OCI-LY7 (cell line): ENCODE results near the gene IRF2. TPM values are rescaled to one million over a fixed set of nuclear protein-coding genes. Genes with fewer than 3 reads are reported as not detected.

Experiments
- BruUV-seq: library from RNA; stranded (reverse); fragments of 400-500 nt; replicated peaks from 2 replicates; lab custom pipeline; 2021; lab: Mats Ljungman, UMichigan
- CTCF ChIA-PET: fragments of 300-600 bp; sonication (Branson Sonifier 250); formaldehyde crosslinking; loops from one replicate; lab custom pipeline; 2022; ENCODE audit warnings: antibody characterized with exemption; ENCODE audit not compliant: unreplicated experiment; lab: Charles Lee
- POLR2A ChIA-PET: fragments of 300-600 bp; sonication (Branson Sonifier 250); formaldehyde crosslinking; loops from one replicate; lab custom pipeline; 2022; ENCODE audit warnings: antibody characterized with exemption; lab: Charles Lee
- DNase-seq: peaks from one replicate; pipeline ENCODE4 v3.0.0-alpha.2; 2015; ENCODE audit warnings: low spot score
- H2AFZ ChIP-seq: fragments of 200-600 bp; sonication (generic), shearing (Covaris generic); 2 replicates; pipeline ENCODE4 v1.6.1; 2014; ENCODE audit warnings: mild to moderate bottlenecking, antibody characterized with exemption, low read length, moderate library complexity
- H3K27ac ChIP-seq: fragments of 200-600 bp; sonication (generic); 2 replicates; pipeline ENCODE4 v1.5.1; 2014; ENCODE audit warnings: mixed run types, low read depth, mild to moderate bottlenecking, moderate library complexity, low read length, inconsistent platforms; ENCODE audit not compliant: poor library complexity, severe bottlenecking
- H3K36me3 ChIP-seq: fragments of 200-600 bp; sonication (generic); 2 replicates; pipeline ENCODE4 v1.6.1; 2014; ENCODE audit warnings: mild to moderate bottlenecking, antibody characterized with exemption, low read length, moderate library complexity, mixed read lengths; ENCODE audit not compliant: insufficient read depth
- H3K4me1 ChIP-seq: fragments of 200-600 bp; sonication (generic); 2 replicates; pipeline ENCODE4 v1.5.1; 2014; ENCODE audit warnings: mild to moderate bottlenecking, low read length; ENCODE audit not compliant: insufficient read depth, poor library complexity, severe bottlenecking
- H3K4me2 ChIP-seq: fragments of 200-600 bp; sonication (generic); 2 replicates; pipeline ENCODE4 v1.6.1; 2014; ENCODE audit warnings: mild to moderate bottlenecking, low read length
- H3K4me3 ChIP-seq: fragments of 200-600 bp; sonication (generic); 2 replicates; pipeline ENCODE4 v1.5.1; 2014; ENCODE audit warnings: mild to moderate bottlenecking, low read depth, low read length; ENCODE audit not compliant: poor library complexity, severe bottlenecking
- H3K79me2 ChIP-seq: fragments of 200-600 bp; sonication (generic); 2 replicates; pipeline ENCODE4 v1.6.1; 2016; ENCODE audit warnings: low read depth, mild to moderate bottlenecking, low read length, moderate library complexity, mixed read lengths; ENCODE audit not compliant: insufficient read depth
- H3K9me2 ChIP-seq: fragments of 200-600 bp; sonication (generic); 2 replicates; pipeline ENCODE4 v1.6.1; 2016; ENCODE audit warnings: mild to moderate bottlenecking, low read length, mixed read lengths; ENCODE audit not compliant: insufficient read depth
- H3K9me3 ChIP-seq: fragments of 200-600 bp; sonication (generic); 2 replicates; pipeline ENCODE4 v1.6.1; 2014; ENCODE audit warnings: mild to moderate bottlenecking, mixed run types, low read length, mixed read lengths
- H4K20me1 ChIP-seq: fragments of 200-600 bp; sonication (generic); 2 replicates; pipeline ENCODE4 v1.6.1; 2014; ENCODE audit warnings: mild to moderate bottlenecking, antibody characterized with exemption, low read length, moderate library complexity, mixed read lengths; ENCODE audit not compliant: insufficient read depth
- EZH2phosphoT487 ChIP-seq: fragments of 200-600 bp; sonication (generic); IDR thresholded peaks from 2 replicates; pipeline ENCODE4 v1.6.1; 2018; ENCODE audit warnings: low read depth, borderline replicate concordance, mild to moderate bottlenecking, mixed run types, antibody characterized with exemption, low read length, moderate library complexity, mixed read lengths
- intact Hi-C: fragments of 100-400 bp; cut with micrococcal nuclease; formaldehyde crosslinking; loops from one replicate; pipeline ENCODE4 v1.10.0; 2022; ENCODE audit not compliant: unreplicated experiment
- total RNA-seq, 2 experiments: library from RNA; depleted of rRNA in 1 of 2; stranded (reverse); fragments of >200 nt in 1 of 2; shearing (Covaris generic) in 1 of 2; gene quantifications; 2 replicates each; pipeline ENCODE4 v1.2.3, GENCODE V29; 2014 to 2022
- TF ChIP-seq, protein P1 (sequence below): fragments of 200-600 bp; sonication (generic); conservative IDR thresholded peaks from 2 replicates; pipeline ENCODE4 v1.5.1; 2014; ENCODE audit warnings: mild to moderate bottlenecking, antibody characterized with exemption, low read length, moderate library complexity, mixed read lengths

The IRF2 gene
- total RNA-seq, 2 experiments from 2014 or later = 32.3 to 37.8 TPM

GRCh38 chr4:184499996-184500395 is 25.6 kb upstream of the IRF2 start:
- H3K36me3 ChIP-seq = no peaks in the 10 kb centered on the region
- no peaks in the 10 kb centered on the region for H4K20me1 ChIP-seq
- no peak overlapping the region for H2AFZ ChIP-seq
- H3K27ac ChIP-seq = no peak overlapping the region
- no peak overlapping the region for H3K4me2 ChIP-seq
- CTCF ChIA-PET = no interaction called here
- H3K9me2 ChIP-seq = no peaks in the 10 kb centered on the region
- no peak for DNase-seq
- no TSS peak for BruUV-seq
- intact Hi-C loops = no loop called here
- no peaks in the 10 kb centered on the region for H3K79me2 ChIP-seq
- no peak overlapping the region for H3K4me3 ChIP-seq
- no peaks in the 10 kb centered on the region for H3K9me3 ChIP-seq
- TF ChIP-seq EZH2phosphoT487 = no peak
- TF ChIP-seq, protein P1, sequence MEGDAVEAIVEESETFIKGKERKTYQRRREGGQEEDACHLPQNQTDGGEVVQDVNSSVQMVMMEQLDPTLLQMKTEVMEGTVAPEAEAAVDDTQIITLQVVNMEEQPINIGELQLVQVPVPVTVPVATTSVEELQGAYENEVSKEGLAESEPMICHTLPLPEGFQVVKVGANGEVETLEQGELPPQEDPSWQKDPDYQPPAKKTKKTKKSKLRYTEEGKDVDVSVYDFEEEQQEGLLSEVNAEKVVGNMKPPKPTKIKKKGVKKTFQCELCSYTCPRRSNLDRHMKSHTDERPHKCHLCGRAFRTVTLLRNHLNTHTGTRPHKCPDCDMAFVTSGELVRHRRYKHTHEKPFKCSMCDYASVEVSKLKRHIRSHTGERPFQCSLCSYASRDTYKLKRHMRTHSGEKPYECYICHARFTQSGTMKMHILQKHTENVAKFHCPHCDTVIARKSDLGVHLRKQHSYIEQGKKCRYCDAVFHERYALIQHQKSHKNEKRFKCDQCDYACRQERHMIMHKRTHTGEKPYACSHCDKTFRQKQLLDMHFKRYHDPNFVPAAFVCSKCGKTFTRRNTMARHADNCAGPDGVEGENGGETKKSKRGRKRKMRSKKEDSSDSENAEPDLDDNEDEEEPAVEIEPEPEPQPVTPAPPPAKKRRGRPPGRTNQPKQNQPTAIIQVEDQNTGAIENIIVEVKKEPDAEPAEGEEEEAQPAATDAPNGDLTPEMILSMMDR = no peak
- POLR2A ChIA-PET = interaction anchor here (0.6 to 0.7 kb wide), 2 partner anchors 79 to 132 kb away, joined by 3 to 4 read pairs; no protein-coding TSS in a partner anchor
- H3K4me1 ChIP-seq = peaks cover 11% of the 10 kb centered on the region

- Histone ChIP-seq H3K4me1 (peaks cover under 1% of the 10 kb centered on the region), H3K4me2 (no peak overlapping the region), H3K4me3 (no peak overlapping the region), H3K9me2 (no peaks in the 10 kb centered on the region), H3K79me2 (no peaks in the 10 kb centered on the region), H2AFZ (no peak overlapping the region), H3K9me3 (no peaks in the 10 kb centered on the region), H3K36me3 (no peaks in the 10 kb centered on the region), H3K27ac (no peak overlapping the region), H4K20me1 (no peaks in the 10 kb centered on the region)
- ChIA-PET POLR2A (interaction anchor here (0.7 to 1.4 kb wide), 4 partner anchors 12 to 676 kb away, joined by 3 to 4 read pairs (median 3); no protein-coding TSS in a partner anchor), CTCF (no interaction called here)
- no TSS peak for BruUV-seq
- DNase-seq = no peak
- intact Hi-C loops = no loop called here
- TF ChIP-seq, protein P1 = no peak
- TF ChIP-seq EZH2phosphoT487 = no peak
These were observed 24.2 kb upstream of the IRF2 start for GRCh38 chr4:184498598-184498997.

- intact Hi-C loops = no loop called here
- Histone ChIP-seq H3K27ac (no peak overlapping the region), H3K4me3 (no peak overlapping the region), H3K9me3 (no peaks in the 10 kb centered on the region), H3K4me1 (no peaks in the 10 kb centered on the region), H3K36me3 (no peaks in the 10 kb centered on the region), H3K4me2 (no peak overlapping the region), H3K79me2 (no peaks in the 10 kb centered on the region), H4K20me1 (no peaks in the 10 kb centered on the region), H3K9me2 (no peaks in the 10 kb centered on the region), H2AFZ (no peak overlapping the region)
- no peak for DNase-seq
- ChIA-PET CTCF (no interaction called here), POLR2A (interaction anchor here (0.7 to 0.9 kb wide), 2 partner anchors 16 to 25 kb away, joined by 3 to 6 read pairs; no protein-coding TSS in a partner anchor)
- no TSS peak for BruUV-seq
- no peak for TF ChIP-seq EZH2phosphoT487
- TF ChIP-seq, protein P1 = no peak
These were observed 15.4 kb upstream of the IRF2 start for GRCh38 chr4:184489771-184490170.
